Liver (tissue), 9 donors: ENCODE measurements around the gene ZNF260. TPM values are rescaled to one million over a fixed set of nuclear protein-coding genes. Genes with fewer than 3 reads are reported as not detected.

Source experiments
- DNase-seq: peaks from one replicate; pipeline ENCODE4 v3.0.0-alpha.2; 2017; ENCODE audit warnings: low spot score
- H3K27ac ChIP-seq, 2 donors: one replicate each; pipeline ENCODE4 v1.7.0; 2013; ENCODE audit warnings: inconsistent platforms in 2 of 2, low read length in 2 of 2, control low read depth in 1 of 2, low read depth in 1 of 2, mild to moderate bottlenecking in 1 of 2
- H3K27me3 ChIP-seq, 4 donors: one replicate each; pipeline versions ENCODE4 v1.6.1 to v1.7.0; 2013; ENCODE audit warnings: low read length in 3 of 4, inconsistent platforms in 1 of 4, mild to moderate bottlenecking in 1 of 4, moderate library complexity in 1 of 4; ENCODE audit not compliant: control insufficient read depth in 4 of 4, insufficient read depth in 4 of 4
- H3K36me3 ChIP-seq, 4 donors: one replicate each; pipeline versions ENCODE4 v1.6.1 to v1.7.0; 2013; ENCODE audit warnings: low read length in 3 of 4, mild to moderate bottlenecking in 3 of 4, low read depth in 1 of 4, moderate library complexity in 1 of 4; ENCODE audit not compliant: control insufficient read depth in 4 of 4, insufficient read depth in 3 of 4
- H3K4me1 ChIP-seq, 4 donors: one replicate each; pipeline versions ENCODE4 v1.6.1 to v1.7.0; 2013; ENCODE audit warnings: low read length in 3 of 4, mild to moderate bottlenecking in 3 of 4, moderate library complexity in 1 of 4; ENCODE audit not compliant: control insufficient read depth in 4 of 4, insufficient read depth in 4 of 4
- H3K4me3 ChIP-seq, 3 donors: one replicate each; pipeline versions ENCODE4 v1.6.1 to v1.7.0; 2013; ENCODE audit warnings: low read length in 3 of 3, control low read depth in 1 of 3, low read depth in 1 of 3, mild to moderate bottlenecking in 1 of 3
- H3K9ac ChIP-seq, 2 donors: one replicate each; pipeline ENCODE4 v1.7.0; 2013; ENCODE audit warnings: low read length in 2 of 2, mild to moderate bottlenecking in 2 of 2, moderate library complexity in 2 of 2, control low read depth in 1 of 2, low read depth in 1 of 2
- H3K9me3 ChIP-seq, 4 donors: one replicate each; pipeline versions ENCODE4 v1.6.1 to v1.7.0; 2013; ENCODE audit warnings: low read length in 3 of 4; ENCODE audit not compliant: control insufficient read depth in 4 of 4
- EGR1 ChIP-seq, 2 donors: IDR thresholded peaks; 2 replicates each; pipeline ENCODE4 v1.6.1; 2016 to 2018; ENCODE audit warnings: antibody characterized with exemption in 2 of 2, low read depth in 2 of 2
- FOXA1 ChIP-seq: IDR thresholded peaks from 2 replicates; pipeline ENCODE4 v1.6.1; 2016; ENCODE audit warnings: antibody characterized with exemption
- FOXA2 ChIP-seq: IDR thresholded peaks from 2 replicates; pipeline ENCODE4 v1.6.1; 2016; ENCODE audit warnings: antibody characterized with exemption
- GABPA ChIP-seq, 2 donors: IDR thresholded peaks in 1 of 2; conservative IDR thresholded peaks in 1 of 2; 2 replicates each; pipeline ENCODE4 v1.6.1; 2016; ENCODE audit warnings: antibody characterized with exemption in 2 of 2, mild to moderate bottlenecking in 1 of 2, moderate library complexity in 1 of 2
- HNF4A ChIP-seq, 2 donors: conservative IDR thresholded peaks; 2 replicates each; pipeline ENCODE4 v1.6.1; 2016; ENCODE audit warnings: antibody characterized with exemption in 2 of 2, mild to moderate bottlenecking in 2 of 2
- HNF4G ChIP-seq: IDR thresholded peaks from 2 replicates; pipeline ENCODE4 v1.6.1; 2016; ENCODE audit warnings: antibody characterized with exemption
- JUND ChIP-seq, 2 donors: IDR thresholded peaks; 2 replicates each; pipeline ENCODE4 v1.6.1; 2016; ENCODE audit warnings: antibody characterized with exemption in 2 of 2
- NR2F2 ChIP-seq: IDR thresholded peaks from 2 replicates; pipeline ENCODE4 v1.6.1; 2016; ENCODE audit warnings: antibody characterized with exemption
- RAD21 ChIP-seq, 2 donors: IDR thresholded peaks; 2 replicates each; pipeline ENCODE4 v1.6.1; 2016; ENCODE audit warnings: antibody characterized with exemption in 2 of 2, mild to moderate bottlenecking in 2 of 2
- RXRA ChIP-seq, 2 donors: IDR thresholded peaks; 2 replicates each; pipeline ENCODE4 v1.6.1; 2017 to 2018; ENCODE audit warnings: antibody characterized with exemption in 2 of 2, mild to moderate bottlenecking in 1 of 2
- SP1 ChIP-seq: IDR thresholded peaks from 2 replicates; pipeline ENCODE4 v1.6.1; 2018; ENCODE audit warnings: antibody characterized with exemption, mild to moderate bottlenecking
- TAF1 ChIP-seq: conservative IDR thresholded peaks from 2 replicates; pipeline ENCODE4 v1.6.1; 2016; ENCODE audit warnings: antibody characterized with exemption, mild to moderate bottlenecking
- YY1 ChIP-seq: IDR thresholded peaks from 2 replicates; pipeline ENCODE4 v1.6.1; 2016; ENCODE audit warnings: antibody characterized with exemption, mild to moderate bottlenecking
- WGBS: extraction: QIAGEN DNeasy Blood & Tissue Kit; methylation state at CpG from one replicate; pipeline ENCODE4 v1.1.7; 2013; 5-methylcytosine and 5-hydroxymethylcytosine counted together
- polyA plus RNA-seq, 2 donors: library from polyadenylated mRNA; stranded (reverse) in 1 of 2; unstranded in 1 of 2; fragments of 200-250 nt in 1 of 2; fragments of >200 nt in 1 of 2; fragmentation: Nextera tagmentation in 1 of 2; extraction: Ambion mirVana in 1 of 2; gene quantifications; one replicate each; pipeline versions ENCODE4 v1.2.1 to v1.2.3, GENCODE V29; 2013 to 2015
- total RNA-seq, 2 donors: library from RNA; depleted of rRNA; stranded (reverse); fragments of >200 nt; gene quantifications; one replicate each; pipeline ENCODE4 v1.2.3, GENCODE V29; 2014
- TF ChIP-seq, protein P1 (sequence below): IDR thresholded peaks from 2 replicates; pipeline ENCODE4 v1.6.1; 2016; ENCODE audit warnings: antibody characterized with exemption, mild to moderate bottlenecking
- TF ChIP-seq, protein P2 (sequence below): IDR thresholded peaks from 2 replicates; pipeline ENCODE4 v1.6.1; 2016; ENCODE audit warnings: antibody characterized with exemption
- TF ChIP-seq, protein P3 (sequence below): IDR thresholded peaks from 2 replicates; pipeline ENCODE4 v1.6.1; 2016; ENCODE audit warnings: antibody characterized with exemption
- TF ChIP-seq, protein P4 (sequence below): IDR thresholded peaks from 2 replicates; pipeline ENCODE4 v1.6.1; 2016; ENCODE audit warnings: antibody characterized with exemption
- TF ChIP-seq, protein P5 (sequence below): fragments of 150-350 bp; IDR thresholded peaks from 2 replicates; pipeline ENCODE4 v1.5.1; 2017; ENCODE audit warnings: improper control_type of control experiment, low read depth, low read length; ENCODE audit not compliant: missing input control
- donor health status: healthy.
- donor health status: healthy.
- donor health status: healthy.
- donor health status: healthy.
- donor health status: healthy.

ZNF260 gene
- total RNA-seq (10 to 100 TPM in 1 of 2 donors, 1 to 10 TPM in 1; 8.0 to 10.4 TPM), polyA plus RNA-seq (1 to 10 TPM; 1.7 to 3.2 TPM)

DNA sequence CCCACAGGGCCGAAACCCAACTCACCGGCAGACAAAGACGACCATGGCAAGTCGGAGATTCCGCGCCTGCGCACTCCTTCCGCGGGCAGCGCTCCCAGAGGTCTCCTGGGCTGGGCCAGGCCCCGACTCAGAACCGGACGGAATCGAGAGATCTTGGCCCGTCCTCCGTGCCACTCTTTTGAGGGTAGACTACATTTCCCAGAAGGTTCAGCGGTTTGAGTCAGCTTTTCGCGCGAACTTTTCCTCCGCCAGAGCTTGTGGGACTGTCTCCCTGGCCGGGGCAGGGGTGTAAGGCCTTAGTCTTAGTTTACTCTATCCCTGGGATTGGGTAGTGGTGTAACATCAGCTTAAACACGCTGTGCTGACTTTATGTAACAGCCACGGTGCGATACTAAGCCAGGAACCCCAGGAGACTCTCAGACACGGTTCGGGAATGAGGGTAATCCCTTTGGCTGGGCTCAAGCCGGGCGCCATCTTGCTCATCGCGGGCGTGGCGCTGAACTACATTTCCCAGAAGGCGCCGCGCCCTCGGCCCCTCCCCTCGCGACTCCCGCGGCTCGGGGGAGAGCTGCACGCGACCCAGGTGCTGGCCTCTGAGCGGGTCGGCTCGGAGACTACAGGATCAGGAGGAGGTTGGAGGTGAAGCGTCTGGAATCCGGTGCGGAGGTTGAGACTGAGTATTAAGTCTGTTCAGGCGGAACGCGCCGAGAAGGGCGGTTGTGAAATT is at the start of gene ZNF260:
Gene ZNF260 (minus strand): TSS at position 78 of the 727 bp plus-strand sequence. CDS start 13,033 bp downstream, outside the sequence.
- WGBS = under 1% methylated on average over 55 of the region's 55 CpGs
- peak; percentile 96 for DNase-seq
- Histone ChIP-seq H3K27ac (peak within 1 kb of the TSS; percentile 83 to 88), H3K9me3 (peaks cover 12 to 25% (median 18%) of the 10 kb centered on the region in 4 donors), H3K9ac (peak within 1 kb of the TSS; percentile 74 to 78), H3K4me1 (peaks cover 0 to 17% (median 10%) of the 10 kb centered on the region in 4 donors), H3K27me3 (no peaks in the 10 kb centered on the region), H3K36me3 (peaks cover 6 to 14% (median 9%) of the 10 kb centered on the region in 4 donors), H3K4me3 (peak within 1 kb of the TSS; percentile 69 to 82 (median 75))
- TF ChIP-seq GABPA (IDR thresholded peaks at IDR 0.05 in 1 of 2, conservative IDR thresholded peaks at IDR 0.05 in 1 of 2) = peak in 1 of 2 donors; percentile 82
- peak; percentile 69 for TF ChIP-seq TAF1
- no peak for TF ChIP-seq FOXA2
- no peak for TF ChIP-seq HNF4G
- peak; percentile 44 to 46 for TF ChIP-seq RXRA (IDR thresholded peaks at IDR 0.05)
- TF ChIP-seq, protein P1, sequence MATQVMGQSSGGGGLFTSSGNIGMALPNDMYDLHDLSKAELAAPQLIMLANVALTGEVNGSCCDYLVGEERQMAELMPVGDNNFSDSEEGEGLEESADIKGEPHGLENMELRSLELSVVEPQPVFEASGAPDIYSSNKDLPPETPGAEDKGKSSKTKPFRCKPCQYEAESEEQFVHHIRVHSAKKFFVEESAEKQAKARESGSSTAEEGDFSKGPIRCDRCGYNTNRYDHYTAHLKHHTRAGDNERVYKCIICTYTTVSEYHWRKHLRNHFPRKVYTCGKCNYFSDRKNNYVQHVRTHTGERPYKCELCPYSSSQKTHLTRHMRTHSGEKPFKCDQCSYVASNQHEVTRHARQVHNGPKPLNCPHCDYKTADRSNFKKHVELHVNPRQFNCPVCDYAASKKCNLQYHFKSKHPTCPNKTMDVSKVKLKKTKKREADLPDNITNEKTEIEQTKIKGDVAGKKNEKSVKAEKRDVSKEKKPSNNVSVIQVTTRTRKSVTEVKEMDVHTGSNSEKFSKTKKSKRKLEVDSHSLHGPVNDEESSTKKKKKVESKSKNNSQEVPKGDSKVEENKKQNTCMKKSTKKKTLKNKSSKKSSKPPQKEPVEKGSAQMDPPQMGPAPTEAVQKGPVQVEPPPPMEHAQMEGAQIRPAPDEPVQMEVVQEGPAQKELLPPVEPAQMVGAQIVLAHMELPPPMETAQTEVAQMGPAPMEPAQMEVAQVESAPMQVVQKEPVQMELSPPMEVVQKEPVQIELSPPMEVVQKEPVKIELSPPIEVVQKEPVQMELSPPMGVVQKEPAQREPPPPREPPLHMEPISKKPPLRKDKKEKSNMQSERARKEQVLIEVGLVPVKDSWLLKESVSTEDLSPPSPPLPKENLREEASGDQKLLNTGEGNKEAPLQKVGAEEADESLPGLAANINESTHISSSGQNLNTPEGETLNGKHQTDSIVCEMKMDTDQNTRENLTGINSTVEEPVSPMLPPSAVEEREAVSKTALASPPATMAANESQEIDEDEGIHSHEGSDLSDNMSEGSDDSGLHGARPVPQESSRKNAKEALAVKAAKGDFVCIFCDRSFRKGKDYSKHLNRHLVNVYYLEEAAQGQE = peak; percentile 62
- TF ChIP-seq RAD21 (IDR thresholded peaks at IDR 0.05) = peak; percentile 16 to 17
- peak; percentile 44 for TF ChIP-seq SP1
- TF ChIP-seq, protein P2, sequence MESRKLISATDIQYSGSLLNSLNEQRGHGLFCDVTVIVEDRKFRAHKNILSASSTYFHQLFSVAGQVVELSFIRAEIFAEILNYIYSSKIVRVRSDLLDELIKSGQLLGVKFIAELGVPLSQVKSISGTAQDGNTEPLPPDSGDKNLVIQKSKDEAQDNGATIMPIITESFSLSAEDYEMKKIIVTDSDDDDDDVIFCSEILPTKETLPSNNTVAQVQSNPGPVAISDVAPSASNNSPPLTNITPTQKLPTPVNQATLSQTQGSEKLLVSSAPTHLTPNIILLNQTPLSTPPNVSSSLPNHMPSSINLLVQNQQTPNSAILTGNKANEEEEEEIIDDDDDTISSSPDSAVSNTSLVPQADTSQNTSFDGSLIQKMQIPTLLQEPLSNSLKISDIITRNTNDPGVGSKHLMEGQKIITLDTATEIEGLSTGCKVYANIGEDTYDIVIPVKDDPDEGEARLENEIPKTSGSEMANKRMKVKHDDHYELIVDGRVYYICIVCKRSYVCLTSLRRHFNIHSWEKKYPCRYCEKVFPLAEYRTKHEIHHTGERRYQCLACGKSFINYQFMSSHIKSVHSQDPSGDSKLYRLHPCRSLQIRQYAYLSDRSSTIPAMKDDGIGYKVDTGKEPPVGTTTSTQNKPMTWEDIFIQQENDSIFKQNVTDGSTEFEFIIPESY = peak; percentile 97
- TF ChIP-seq, protein P3, sequence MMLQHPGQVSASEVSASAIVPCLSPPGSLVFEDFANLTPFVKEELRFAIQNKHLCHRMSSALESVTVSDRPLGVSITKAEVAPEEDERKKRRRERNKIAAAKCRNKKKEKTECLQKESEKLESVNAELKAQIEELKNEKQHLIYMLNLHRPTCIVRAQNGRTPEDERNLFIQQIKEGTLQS = peak; percentile 45
- TF ChIP-seq, protein P4, sequence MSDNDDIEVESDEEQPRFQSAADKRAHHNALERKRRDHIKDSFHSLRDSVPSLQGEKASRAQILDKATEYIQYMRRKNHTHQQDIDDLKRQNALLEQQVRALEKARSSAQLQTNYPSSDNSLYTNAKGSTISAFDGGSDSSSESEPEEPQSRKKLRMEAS = peak; percentile 53
- TF ChIP-seq, protein P5, sequence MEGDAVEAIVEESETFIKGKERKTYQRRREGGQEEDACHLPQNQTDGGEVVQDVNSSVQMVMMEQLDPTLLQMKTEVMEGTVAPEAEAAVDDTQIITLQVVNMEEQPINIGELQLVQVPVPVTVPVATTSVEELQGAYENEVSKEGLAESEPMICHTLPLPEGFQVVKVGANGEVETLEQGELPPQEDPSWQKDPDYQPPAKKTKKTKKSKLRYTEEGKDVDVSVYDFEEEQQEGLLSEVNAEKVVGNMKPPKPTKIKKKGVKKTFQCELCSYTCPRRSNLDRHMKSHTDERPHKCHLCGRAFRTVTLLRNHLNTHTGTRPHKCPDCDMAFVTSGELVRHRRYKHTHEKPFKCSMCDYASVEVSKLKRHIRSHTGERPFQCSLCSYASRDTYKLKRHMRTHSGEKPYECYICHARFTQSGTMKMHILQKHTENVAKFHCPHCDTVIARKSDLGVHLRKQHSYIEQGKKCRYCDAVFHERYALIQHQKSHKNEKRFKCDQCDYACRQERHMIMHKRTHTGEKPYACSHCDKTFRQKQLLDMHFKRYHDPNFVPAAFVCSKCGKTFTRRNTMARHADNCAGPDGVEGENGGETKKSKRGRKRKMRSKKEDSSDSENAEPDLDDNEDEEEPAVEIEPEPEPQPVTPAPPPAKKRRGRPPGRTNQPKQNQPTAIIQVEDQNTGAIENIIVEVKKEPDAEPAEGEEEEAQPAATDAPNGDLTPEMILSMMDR = no peak
- TF ChIP-seq HNF4A (conservative IDR thresholded peaks at IDR 0.05) = peak; percentile 13 to 28
- TF ChIP-seq EGR1 (IDR thresholded peaks at IDR 0.05; ENCODE audit: low read depth in 2 of 2) = no peak
- peak; percentile 38 for TF ChIP-seq NR2F2
- peak; percentile 39 to 50 for TF ChIP-seq JUND (IDR thresholded peaks at IDR 0.05)
- TF ChIP-seq FOXA1 = no peak
- peak; percentile 99 for TF ChIP-seq YY1
